ENCODE data around the gene CASP8.

DNA sequence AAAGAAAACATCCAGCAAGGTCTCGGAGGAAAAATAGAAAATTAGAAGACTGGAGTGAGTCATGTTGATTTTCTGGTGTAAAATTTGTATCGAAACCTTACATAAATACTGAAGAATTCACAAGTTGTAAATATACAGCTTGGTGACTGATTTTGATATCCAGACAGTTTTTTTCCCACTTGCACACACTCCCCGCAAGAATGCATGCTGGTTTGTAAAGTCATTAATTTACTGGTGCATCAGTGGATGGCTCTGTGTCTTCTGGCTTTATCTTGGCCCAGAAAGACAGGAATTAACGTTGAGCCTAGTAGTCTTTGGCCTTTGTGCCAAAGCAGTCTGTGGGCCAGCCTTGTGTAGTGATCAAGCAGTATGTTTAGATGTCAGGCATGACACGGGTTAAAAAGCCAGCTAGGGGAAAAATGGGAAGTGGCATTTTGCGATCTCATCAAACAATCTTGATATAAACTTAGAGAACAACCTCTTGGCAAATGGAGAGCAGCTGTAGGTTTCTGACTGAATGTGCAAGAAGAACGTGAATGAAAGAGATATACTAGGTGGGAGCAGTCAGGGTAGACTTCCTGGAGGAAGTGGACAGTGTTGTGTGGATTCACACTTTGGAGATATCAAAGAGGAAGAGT, 22.7 kb upstream of the CASP8 start:
- TF ChIP-seq EZH2 (IDR thresholded peaks at IDR 0.05; ENCODE audit: insufficient read depth, poor library complexity, severe bottlenecking): no peak
- no peak for TF ChIP-seq EZH2phosphoT487 (IDR thresholded peaks at IDR 0.05; ENCODE audit: insufficient read depth, low read depth)

Data from GM23248 (cell line).